Neural cell (in vitro differentiated cells): ENCODE results near the gene SCLY.

Experiments used
- SMC3 ChIP-seq: fragments of 450-650 bp; conservative IDR thresholded peaks from 2 replicates; pipeline ENCODE4 v1.6.1; 2014; ENCODE audit warnings: antibody characterized with exemption, mild to moderate bottlenecking, moderate library complexity; ENCODE audit not compliant: poor library complexity
- TF ChIP-seq, protein P1 (sequence below): fragments of 450-650 bp; IDR thresholded peaks from 2 replicates; pipeline ENCODE4 v1.5.1; 2014; ENCODE audit warnings: antibody characterized with exemption, mild to moderate bottlenecking, moderate library complexity; ENCODE audit not compliant: poor library complexity, severe bottlenecking

- TF ChIP-seq, protein P1, sequence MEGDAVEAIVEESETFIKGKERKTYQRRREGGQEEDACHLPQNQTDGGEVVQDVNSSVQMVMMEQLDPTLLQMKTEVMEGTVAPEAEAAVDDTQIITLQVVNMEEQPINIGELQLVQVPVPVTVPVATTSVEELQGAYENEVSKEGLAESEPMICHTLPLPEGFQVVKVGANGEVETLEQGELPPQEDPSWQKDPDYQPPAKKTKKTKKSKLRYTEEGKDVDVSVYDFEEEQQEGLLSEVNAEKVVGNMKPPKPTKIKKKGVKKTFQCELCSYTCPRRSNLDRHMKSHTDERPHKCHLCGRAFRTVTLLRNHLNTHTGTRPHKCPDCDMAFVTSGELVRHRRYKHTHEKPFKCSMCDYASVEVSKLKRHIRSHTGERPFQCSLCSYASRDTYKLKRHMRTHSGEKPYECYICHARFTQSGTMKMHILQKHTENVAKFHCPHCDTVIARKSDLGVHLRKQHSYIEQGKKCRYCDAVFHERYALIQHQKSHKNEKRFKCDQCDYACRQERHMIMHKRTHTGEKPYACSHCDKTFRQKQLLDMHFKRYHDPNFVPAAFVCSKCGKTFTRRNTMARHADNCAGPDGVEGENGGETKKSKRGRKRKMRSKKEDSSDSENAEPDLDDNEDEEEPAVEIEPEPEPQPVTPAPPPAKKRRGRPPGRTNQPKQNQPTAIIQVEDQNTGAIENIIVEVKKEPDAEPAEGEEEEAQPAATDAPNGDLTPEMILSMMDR = no peak
- no peak for TF ChIP-seq SMC3
Measured at GRCh38 chr2:238025741-238026360, 35.0 kb upstream of the SCLY start.
